Stimulated activated CD4-positive, alpha-beta T cell treated with anti-CD3 and anti-CD28 coated beads, Interleukin-2, amount 100 ng/mL, for 4 hours (primary cell): ENCODE data around the gene CELF2.

Source experiments
- DNase-seq: peaks from one replicate; pipeline ENCODE4 v3.0.0-alpha.2; 2020; ENCODE audit warnings: low read depth

The CELF2 gene

GRCh38 chr10:11197878-11198277 lies 180.2 kb downstream of the CELF2 start:
- no peak for DNase-seq

- DNase-seq: no peak
Observed at GRCh38 chr10:11201911-11202310, 184.2 kb downstream of the CELF2 start.

DNA sequence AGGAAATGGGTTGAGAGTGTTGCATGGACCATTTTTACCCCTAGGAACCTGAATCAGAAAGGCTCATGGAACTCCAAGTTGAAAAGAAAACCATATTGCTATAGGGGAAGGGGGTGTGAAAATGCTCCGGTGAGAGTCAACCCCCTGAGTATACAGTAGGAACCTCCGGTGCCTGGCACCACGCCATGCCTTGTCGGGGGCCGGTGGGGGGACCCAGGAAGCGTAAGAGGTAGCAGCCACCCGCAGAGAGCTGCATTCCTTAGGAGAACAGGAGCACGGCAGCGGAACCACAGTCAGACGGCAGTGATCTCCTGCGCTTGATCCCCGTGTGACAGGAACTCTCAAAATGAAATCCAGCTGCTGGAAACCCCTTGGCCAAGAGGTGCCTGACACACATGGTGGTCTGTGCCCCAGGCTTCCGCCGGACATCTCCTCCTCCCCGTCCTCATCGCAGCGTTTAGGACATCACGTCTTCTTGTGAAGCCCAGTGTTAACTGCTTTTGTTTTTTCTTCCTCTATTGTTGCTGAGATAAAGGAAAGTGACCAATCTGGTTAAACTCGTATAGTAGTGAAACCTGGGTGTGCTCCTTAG lies 186.8 kb downstream of the CELF2 start:
- no peak for DNase-seq

DNA sequence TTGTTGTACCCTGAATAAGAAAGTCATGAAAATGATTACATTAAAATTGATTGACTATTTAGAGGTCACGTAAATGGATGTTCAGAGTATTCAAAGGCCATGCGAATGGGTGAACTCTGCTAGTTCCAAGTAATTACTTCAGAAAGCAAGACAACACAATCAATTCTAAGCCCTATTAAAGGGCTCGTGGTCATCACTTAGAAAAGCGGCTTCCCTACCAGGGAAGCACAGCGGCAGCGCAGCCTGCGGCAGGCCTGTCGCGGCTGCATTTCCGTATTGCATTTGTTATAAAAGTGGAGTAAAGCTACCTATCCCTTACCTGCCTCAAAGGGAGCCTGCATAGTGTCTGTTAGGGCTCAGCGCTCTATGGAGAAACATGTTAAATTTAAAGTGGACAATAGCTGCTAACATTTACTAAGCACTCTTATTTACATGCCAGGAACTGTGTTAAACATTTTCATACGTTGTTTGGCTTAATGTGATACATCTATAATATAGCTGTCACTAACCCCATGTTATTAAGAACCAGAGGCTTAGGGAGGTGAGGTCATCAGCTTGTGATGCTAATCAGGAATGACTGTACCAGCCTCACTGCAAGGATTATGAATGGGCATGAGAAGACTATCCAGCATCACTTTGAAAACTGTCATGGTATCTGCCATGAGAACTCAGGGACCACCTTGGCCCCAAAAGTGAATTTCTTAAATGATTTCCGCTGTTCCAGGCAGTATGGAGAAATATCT lies 187.5 kb downstream of the CELF2 start:
- DNase-seq: no peak

GRCh38 chr10:11206676-11207559 lies 189.2 kb downstream of the CELF2 start:
- DNase-seq: no peak

GRCh38 chr10:11207560-11207844 lies 189.8 kb downstream of the CELF2 start:
- DNase-seq: no peak

GRCh38 chr10:11208243-11208642 lies 190.6 kb downstream of the CELF2 start:
- no peak for DNase-seq

DNA sequence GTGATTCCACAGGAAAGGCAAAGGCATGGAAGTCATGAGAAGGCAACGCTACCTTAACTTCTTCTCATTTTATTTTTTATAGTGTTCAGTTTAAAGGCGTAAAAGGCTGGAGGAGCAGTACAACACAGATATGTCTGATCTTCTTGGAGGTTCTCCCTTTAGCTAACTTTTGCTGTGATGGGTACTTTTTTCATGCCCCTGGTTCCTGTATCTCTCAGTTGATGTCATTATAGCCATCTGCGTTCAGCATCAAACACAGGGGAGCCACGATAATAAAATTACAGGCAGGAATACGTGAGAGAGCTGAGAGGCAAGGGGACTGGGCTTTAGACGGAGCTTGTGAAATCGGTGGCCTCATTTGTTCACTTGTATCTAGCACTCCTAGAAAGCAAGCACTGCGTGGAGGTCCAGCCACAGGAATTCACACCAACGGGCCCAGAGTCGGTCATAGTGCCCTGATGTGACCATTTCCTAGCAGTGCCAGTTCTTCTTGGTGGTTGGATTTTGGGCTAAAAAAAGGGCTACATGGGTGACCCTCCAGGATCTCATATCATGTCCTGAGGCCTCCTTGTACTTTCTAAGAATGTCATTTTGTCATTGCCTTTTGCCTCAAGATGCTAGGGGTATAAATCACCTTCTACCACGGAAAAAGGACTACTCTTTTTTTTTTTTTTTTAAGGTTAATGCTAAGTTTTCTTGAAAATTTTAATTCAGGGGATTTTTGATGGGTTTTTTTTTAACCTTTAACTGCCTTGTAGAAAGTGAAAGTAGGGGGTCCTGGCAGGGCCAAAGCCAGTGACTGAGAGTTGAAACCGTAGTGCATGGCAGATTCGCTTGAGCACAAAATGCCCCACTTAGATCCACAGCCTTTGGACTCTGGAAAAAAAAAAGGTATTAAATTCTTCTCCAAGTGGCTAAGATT lies 191.5 kb downstream of the CELF2 start:
- DNase-seq: no peak

GRCh38 chr10:11209830-11210181 lies 192.1 kb downstream of the CELF2 start:
- DNase-seq: no peak

DNA sequence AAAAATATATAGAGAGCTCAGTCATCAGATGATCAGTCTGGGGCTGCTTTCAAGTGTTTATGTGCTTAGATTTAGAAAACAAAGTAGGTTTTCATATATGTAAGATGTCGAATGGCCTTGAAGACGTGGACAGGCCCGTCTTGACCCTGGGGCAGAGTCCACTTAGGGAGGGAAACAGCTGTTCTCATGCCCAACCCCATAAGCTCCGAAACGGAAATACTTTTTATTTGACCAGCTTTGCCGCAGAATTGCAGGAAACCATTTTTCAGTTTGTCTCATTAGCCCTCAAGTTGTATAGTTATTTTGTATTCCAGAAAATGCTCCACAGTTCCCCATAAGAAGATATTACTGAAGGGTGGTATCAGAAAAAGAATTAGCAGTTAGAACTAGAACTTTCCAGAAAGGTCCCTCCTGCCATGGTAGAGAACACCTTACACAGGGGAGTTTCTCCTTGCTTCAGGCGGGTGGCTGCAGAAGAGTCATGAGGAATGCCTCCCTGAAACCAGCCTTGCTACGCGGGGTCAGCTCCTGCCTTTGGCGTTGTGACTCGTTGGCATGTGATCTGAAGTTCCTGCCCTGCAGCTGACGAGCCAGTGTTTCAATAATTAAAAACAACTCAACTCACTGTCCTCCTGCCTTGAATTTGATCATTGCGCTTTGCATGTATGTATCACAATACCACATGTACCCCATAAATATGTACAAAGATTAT lies 192.7 kb downstream of the CELF2 start:
- DNase-seq: no peak

GRCh38 chr10:11212288-11213085 lies 194.8 kb downstream of the CELF2 start:
- no peak for DNase-seq

DNA sequence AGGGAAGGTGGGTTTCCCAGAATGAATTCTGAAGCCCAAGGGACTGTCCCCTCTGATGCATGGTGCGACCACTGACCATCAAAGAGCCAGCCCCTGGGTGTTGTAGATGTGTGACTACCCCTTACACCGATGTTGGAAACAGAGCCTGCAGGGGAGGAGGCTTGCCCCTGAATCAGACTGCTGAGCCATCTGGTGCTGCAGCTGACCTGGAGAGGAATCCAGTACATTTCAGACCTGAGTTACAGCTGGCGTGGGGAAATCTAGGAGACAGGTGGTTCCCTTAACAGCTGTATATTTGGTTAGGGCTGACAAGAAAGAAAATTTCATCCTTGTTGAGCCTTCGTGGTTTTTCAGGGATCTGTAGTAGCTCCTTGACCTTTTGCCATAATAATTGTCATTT lies 195.5 kb downstream of the CELF2 start:
- no peak for DNase-seq

DNA sequence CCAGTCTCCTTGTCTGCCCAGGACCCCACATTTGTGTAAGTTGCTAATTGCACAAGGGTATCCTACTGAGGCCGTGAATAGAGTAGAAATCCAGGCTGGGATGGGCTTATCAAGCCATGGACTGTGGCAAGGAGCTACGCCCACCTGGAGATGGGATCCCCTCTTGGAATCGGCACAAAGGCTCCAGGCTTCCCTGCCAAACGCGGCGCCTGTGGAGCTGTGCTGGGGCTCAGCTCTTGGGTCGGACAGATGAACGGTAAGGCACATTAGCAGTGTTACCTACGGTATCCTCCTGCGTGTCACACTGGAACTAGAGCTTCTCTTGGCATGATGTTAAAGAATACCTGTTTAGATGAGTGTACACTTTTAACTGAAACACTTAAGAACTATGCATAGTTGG lies 196.7 kb downstream of the CELF2 start:
- DNase-seq: no peak

- DNase-seq: no peak
Observed at GRCh38 chr10:11215471-11215870, 197.8 kb downstream of the CELF2 start.

DNA sequence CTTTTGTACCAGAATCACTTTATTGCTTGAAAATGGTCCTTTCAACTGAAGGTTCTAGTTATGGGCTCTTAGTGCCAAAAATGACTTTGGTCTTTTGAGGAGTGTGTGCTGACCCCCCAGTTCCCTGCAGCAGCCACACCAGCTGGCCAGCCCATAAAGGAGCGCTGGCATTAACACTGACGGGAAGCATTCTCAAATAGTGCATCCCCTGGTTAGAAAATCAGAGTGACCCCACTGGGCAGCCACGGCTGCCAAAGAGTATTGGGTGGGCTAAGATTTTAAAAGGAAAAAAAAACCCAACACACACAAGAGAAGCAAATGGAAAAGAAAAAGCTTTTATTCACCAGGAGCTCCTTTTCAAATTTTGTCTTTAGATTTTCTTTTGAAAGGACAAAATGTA lies 199.8 kb downstream of the CELF2 start:
- DNase-seq: no peak

DNA sequence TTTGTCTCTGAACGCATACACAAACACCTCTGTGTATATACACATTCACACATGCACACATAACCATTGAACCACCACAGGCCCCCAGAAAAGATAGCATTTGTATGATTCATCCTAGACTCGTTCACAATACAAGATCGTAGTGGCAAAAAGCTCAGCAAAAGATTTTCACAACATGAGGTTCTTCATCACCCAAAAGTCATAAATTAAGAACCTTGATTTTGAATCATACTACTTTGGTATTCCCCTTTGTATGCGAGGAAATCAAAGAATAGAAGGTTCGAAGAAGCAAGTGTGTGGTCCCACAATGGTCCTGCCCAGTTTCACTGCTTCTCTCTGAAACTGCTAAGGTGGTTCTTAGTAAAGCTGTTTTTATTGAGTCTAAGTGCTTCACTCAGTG lies 200.7 kb downstream of the CELF2 start:
- DNase-seq: no peak

- DNase-seq: no peak
Observed at GRCh38 chr10:11219431-11219830, 201.8 kb downstream of the CELF2 start.

DNA sequence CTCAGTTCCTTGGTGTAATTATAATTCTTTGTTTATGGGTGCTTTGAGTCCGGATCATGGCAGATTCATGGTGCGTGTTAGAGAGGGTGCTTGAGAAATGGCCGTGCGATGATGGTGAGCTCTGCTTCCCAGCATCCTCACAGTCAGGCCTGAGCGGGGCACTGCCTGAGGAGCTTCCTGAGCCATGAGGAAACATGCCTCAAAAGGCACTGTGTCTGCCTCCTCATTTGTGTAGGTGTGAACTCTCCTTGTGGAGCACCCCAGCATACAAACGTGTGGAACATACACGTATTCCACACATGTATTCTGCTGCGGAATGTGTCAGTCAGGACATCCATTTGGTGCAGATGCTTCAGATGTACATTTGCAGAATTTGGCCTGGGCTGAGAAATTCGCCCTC lies 205.4 kb downstream of the CELF2 start:
- DNase-seq: no peak

- no peak for DNase-seq
Observed at GRCh38 chr10:11223507-11224140, 206.0 kb downstream of the CELF2 start.

DNA sequence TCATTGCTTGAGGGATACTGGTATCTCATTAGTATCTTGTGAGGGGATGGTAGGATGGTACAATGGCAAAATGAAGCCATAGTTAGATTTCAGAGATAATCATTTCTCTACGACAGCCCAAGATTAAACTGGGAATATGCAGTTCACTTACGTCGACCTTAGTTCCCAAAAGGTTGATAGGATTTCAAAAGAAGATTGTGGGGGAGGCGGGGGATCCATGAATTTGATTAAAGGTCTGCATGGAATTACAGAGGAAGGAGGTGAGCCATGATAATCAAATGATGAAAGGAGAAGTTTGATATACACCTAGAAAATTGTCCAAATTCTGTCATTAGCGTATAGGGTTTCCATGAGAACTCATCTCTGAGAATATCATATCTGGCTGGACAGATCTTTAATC lies 206.6 kb downstream of the CELF2 start:
- no peak for DNase-seq
